SK-N-MC (cell line): ENCODE data around the gene H6PD.
A peak's percentile ranks its signal among the peaks of the same experiment; 100 is the strongest.

Experiments used
- DNase-seq: peaks from one replicate; pipeline ENCODE4 v3.0.0-alpha.2; 2011; ENCODE audit warnings: low read depth, low spot score
- H3K27ac ChIP-seq: fragments of 200-600 bp; sonication (generic); 2 replicates; pipeline ENCODE4 v1.5.1; 2016; ENCODE audit warnings: mixed run types
- H3K36me3 ChIP-seq: fragments of 200-600 bp; sonication (generic); 2 replicates; pipeline ENCODE4 v1.6.1; 2017; ENCODE audit warnings: antibody characterized with exemption, low read length, mixed read lengths; ENCODE audit not compliant: insufficient read depth
- H3K4me3 ChIP-seq: fragments of 200-600 bp; sonication (generic); 2 replicates; pipeline ENCODE4 v1.5.1; 2016
- H3K9ac ChIP-seq: fragments of 200-600 bp; sonication (generic); 2 replicates; pipeline ENCODE4 v1.8.0; 2017; ENCODE audit warnings: mixed run types, mixed read lengths; ENCODE audit not compliant: insufficient read length
- H3K9me3 ChIP-seq: fragments of 200-600 bp; sonication (generic); 2 replicates; pipeline ENCODE4 v1.6.1; 2017; ENCODE audit warnings: low read depth, mild to moderate bottlenecking, antibody characterized with exemption, low read length, moderate library complexity, mixed read lengths
- EZH2 ChIP-seq: fragments of 200-600 bp; sonication (generic); IDR thresholded peaks from one replicate; pipeline ENCODE4 v1.6.1; 2017; ENCODE audit warnings: antibody characterized with exemption
- FOXP2 ChIP-seq: optimal IDR thresholded peaks from 2 replicates; pipeline ENCODE3; 2011; ENCODE audit warnings: mild to moderate bottlenecking, moderate library complexity; ENCODE audit not compliant: insufficient read depth; ENCODE audit errors: extremely low read length, control extremely low read depth
- POLR2AphosphoS5 ChIP-seq: IDR thresholded peaks from 2 replicates; pipeline ENCODE4 v1.6.1; 2012; ENCODE audit warnings: mild to moderate bottlenecking, low read depth, low read length, borderline replicate concordance

Gene H6PD

GRCh38 chr1:9235560-9235959 is 986 bp downstream of the H6PD start:
- TF ChIP-seq FOXP2 (no peak), POLR2AphosphoS5 (no peak), EZH2 (no peak)

GRCh38 chr1:9238134-9238533 is 3.6 kb downstream of the H6PD start:
- TF ChIP-seq EZH2 (no peak), FOXP2 (no peak), POLR2AphosphoS5 (no peak)
- H3K4me3 ChIP-seq = no peak overlapping the region
- no peaks in the 10 kb centered on the region for H3K9me3 ChIP-seq
- H3K9ac ChIP-seq = no peak overlapping the region
- no peaks in the 10 kb centered on the region for H3K36me3 ChIP-seq
- H3K27ac ChIP-seq = no peak overlapping the region
- DNase-seq = no peak

More at GRCh38 chr1:9235560-9235959, 986 bp downstream of the H6PD start:
- Histone ChIP-seq H3K27ac (no peak overlapping the region), H3K4me3 (peak overlapping the region; percentile 94), H3K9me3 (no peaks in the 10 kb centered on the region), H3K9ac (peak overlapping the region; percentile 95), H3K36me3 (no peaks in the 10 kb centered on the region)
- no peak for DNase-seq

- no peak for TF ChIP-seq POLR2AphosphoS5
- no peak for TF ChIP-seq EZH2
- TF ChIP-seq FOXP2 = no peak
- no peak overlapping the region for H3K9ac ChIP-seq
- no peak overlapping the region for H3K4me3 ChIP-seq
- no peak for DNase-seq
- no peak overlapping the region for H3K27ac ChIP-seq
- no peaks in the 10 kb centered on the region for H3K9me3 ChIP-seq
- no peaks in the 10 kb centered on the region for H3K36me3 ChIP-seq
These were observed 4.0 kb downstream of the H6PD start for GRCh38 chr1:9238550-9238949.

- no peak overlapping the region for H3K9ac ChIP-seq
- no peak for DNase-seq
These were observed 5.2 kb downstream of the H6PD start for GRCh38 chr1:9239622-9240401.

GRCh38 chr1:9240914-9241820 is 6.6 kb downstream of the H6PD start:
- DNase-seq = no peak
- Histone ChIP-seq H3K27ac (no peak overlapping the region), H3K36me3 (no peaks in the 10 kb centered on the region), H3K4me3 (no peak overlapping the region), H3K9me3 (no peaks in the 10 kb centered on the region), H3K9ac (no peak overlapping the region)
- TF ChIP-seq EZH2 (no peak), POLR2AphosphoS5 (no peak), FOXP2 (no peak)

More at GRCh38 chr1:9239622-9240401, 5.2 kb downstream of the H6PD start:
- H3K9me3 ChIP-seq = no peaks in the 10 kb centered on the region
- H3K27ac ChIP-seq = no peak overlapping the region
- TF ChIP-seq FOXP2 (no peak), POLR2AphosphoS5 (no peak), EZH2 (no peak)
- H3K4me3 ChIP-seq = no peak overlapping the region
- no peaks in the 10 kb centered on the region for H3K36me3 ChIP-seq

- Histone ChIP-seq H3K27ac (no peak overlapping the region), H3K9ac (no peak overlapping the region), H3K36me3 (no peaks in the 10 kb centered on the region), H3K9me3 (no peaks in the 10 kb centered on the region), H3K4me3 (no peak overlapping the region)
- no peak for DNase-seq
- no peak for TF ChIP-seq EZH2
- no peak for TF ChIP-seq POLR2AphosphoS5
- no peak for TF ChIP-seq FOXP2
These were observed 7.3 kb downstream of the H6PD start for GRCh38 chr1:9241891-9242290.

GRCh38 chr1:9242338-9242969 is 7.9 kb downstream of the H6PD start:
- Histone ChIP-seq H3K4me3 (no peak overlapping the region), H3K9ac (no peak overlapping the region)
- DNase-seq = no peak

More at GRCh38 chr1:9242338-9242969, 7.9 kb downstream of the H6PD start:
- no peaks in the 10 kb centered on the region for H3K36me3 ChIP-seq
- no peaks in the 10 kb centered on the region for H3K9me3 ChIP-seq
- H3K27ac ChIP-seq = no peak overlapping the region
- TF ChIP-seq EZH2 (no peak), FOXP2 (no peak), POLR2AphosphoS5 (no peak)
